ENCODE data around the gene TAMALIN. TPM values are rescaled to one million over a fixed set of nuclear protein-coding genes. Genes with fewer than 3 reads are reported as not detected.
A peak's percentile ranks its signal among the peaks of the same experiment; 100 is the strongest.

TAMALIN gene
- total RNA-seq, 1 experiment from 2014 or later = not detected

GRCh38 chr12:52010692-52011601 is 4.2 kb downstream of the TAMALIN start:
- DNase-seq (ENCODE audit: extremely low read depth, low read depth) = no peak

DNA sequence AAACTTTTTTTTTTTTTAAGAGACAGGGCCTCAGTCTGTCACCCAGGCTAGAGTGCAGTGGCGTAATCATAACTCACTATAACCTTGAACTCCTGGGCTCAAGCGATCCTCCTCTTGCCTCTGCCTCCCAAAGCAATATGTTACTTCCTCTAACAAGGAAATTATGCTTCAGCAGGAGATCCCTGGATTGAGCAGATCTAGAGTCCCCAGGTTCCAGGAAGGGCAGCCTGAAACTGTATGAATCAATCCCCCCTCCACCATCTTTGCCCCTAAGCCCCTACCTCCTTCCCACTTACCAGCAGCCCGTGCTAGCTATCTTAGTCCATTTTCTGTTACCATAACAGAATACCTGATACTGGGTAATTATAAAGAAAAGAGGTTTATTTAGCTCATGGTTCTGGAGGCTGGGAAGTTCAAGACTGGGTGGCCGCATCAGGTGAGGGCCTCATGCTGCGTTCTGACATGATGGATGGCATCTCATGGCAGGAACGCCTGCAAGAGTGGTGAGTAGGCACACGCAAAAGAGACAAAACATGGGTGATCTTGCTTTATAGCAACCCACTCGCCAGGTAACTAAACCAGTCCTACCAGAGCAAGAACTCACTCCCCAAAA is 5.0 kb downstream of the TAMALIN start:
- no peak for DNase-seq (ENCODE audit: extremely low read depth, low read depth)

- no peak for DNase-seq (ENCODE audit: extremely low read depth, low read depth)
Measured at GRCh38 chr12:52013626-52014310, 7.0 kb downstream of the TAMALIN start.

DNA sequence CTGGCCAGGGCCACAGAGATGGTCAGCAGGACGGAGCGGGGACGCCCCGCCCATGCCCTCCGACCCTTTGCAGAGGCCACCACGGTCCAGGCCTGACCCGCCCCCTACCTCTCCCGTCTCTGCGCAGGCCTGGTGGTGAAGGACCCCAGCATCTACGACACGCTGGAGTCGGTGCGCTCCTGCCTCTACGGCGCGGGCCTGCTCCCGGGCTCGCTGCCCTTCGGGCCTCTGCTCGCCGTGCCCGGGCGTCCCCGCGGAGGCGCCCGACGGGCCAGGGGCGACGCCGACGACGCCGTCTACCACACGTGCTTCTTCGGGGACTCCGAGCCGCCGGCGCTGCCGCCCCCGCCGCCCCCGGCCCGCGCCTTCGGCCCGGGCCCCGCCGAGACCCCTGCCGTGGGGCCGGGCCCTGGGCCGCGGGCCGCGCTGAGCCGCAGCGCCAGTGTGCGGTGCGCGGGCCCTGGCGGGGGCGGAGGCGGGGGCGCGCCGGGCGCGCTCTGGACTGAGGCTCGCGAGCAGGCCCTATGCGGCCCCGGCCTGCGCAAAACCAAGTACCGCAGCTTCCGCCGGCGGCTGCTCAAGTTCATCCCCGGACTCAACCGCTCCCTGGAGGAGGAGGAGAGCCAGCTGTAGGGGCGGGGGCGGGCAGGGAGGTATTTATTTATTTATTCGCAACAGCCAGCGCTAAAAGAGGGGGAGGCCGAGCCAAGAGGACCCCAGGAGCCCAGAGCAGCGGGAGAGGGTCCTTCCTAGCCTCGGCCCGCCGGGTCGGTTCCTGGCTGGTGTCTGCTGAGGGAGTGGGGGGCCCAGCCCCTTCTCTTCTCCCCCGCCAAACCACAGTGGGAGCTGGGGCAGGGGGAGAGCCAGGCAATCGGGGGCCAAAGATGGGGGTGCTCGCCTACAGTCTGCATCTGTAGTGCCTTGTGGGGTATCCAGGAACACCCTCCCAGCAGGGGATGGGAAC is 8.1 kb downstream of the TAMALIN start:
- DNase-seq (ENCODE audit: extremely low read depth, low read depth) = no peak

DNA sequence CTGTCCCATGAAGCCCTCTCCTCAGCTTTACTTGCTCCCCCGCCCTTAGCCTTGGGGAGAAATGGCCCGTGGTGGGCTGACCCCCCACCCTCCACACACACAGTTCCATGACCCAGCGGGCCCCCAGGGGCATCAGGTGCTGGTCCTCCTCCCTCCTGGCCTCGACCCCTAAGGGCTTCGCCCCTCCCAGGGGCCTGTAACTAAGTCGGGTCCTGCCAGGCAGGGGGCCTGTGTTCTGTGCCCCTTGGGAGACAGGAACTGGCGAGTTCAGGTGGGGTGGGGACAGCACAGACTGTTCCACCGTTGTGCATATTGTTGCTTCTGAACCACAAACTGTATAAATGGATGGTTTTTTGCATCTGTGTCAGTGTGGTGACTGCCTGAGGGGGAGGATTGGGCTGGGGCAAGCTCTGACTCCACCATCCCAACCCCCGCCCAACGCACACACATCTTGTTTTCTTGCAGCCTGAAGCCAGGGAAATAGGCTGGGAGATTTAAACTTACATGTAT is 8.8 kb downstream of the TAMALIN start:
- no peak for DNase-seq (ENCODE audit: extremely low read depth, low read depth)

GRCh38 chr12:52018433-52019112 is 11.8 kb downstream of the TAMALIN start:
- no peak for DNase-seq (ENCODE audit: extremely low read depth, low read depth)

GRCh38 chr12:52019113-52019770 is 12.5 kb downstream of the TAMALIN start:
- DNase-seq (ENCODE audit: extremely low read depth, low read depth) = no peak

- DNase-seq (ENCODE audit: extremely low read depth, low read depth) = peak; percentile 33
Measured at GRCh38 chr12:52020539-52021336, 14.0 kb downstream of the TAMALIN start.

GRCh38 chr12:52022841-52023181 is 16.1 kb downstream of the TAMALIN start:
- no peak for DNase-seq (ENCODE audit: extremely low read depth, low read depth)

- peak; percentile 66 for DNase-seq (ENCODE audit: extremely low read depth, low read depth)
Measured at GRCh38 chr12:52023182-52023975, 16.6 kb downstream of the TAMALIN start.

- no peak for DNase-seq (ENCODE audit: extremely low read depth, low read depth)
Measured at GRCh38 chr12:52023976-52024688, 17.4 kb downstream of the TAMALIN start.

- DNase-seq (ENCODE audit: extremely low read depth, low read depth) = no peak
Measured at GRCh38 chr12:52024845-52025230, 18.1 kb downstream of the TAMALIN start.

DNA sequence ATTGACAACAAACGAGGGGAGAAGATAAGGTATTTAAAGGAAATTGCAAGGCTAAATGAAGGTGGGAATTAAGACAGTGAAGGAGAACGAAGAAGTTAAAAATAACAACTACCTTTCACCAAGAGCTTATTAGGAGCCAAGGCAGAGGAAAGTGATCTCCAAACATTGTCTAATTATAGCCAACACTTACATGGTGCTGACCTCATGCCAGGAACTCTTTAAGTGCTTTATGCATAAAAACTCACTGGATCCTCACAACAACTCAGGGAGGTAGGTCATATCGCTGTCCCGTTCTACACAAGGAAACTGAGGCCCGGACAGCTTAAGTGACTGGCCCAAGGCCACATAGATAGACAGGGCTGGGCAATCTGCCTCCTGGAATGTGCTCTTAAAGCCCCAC is 19.5 kb downstream of the TAMALIN start:
- no peak for DNase-seq (ENCODE audit: extremely low read depth, low read depth)

DNA sequence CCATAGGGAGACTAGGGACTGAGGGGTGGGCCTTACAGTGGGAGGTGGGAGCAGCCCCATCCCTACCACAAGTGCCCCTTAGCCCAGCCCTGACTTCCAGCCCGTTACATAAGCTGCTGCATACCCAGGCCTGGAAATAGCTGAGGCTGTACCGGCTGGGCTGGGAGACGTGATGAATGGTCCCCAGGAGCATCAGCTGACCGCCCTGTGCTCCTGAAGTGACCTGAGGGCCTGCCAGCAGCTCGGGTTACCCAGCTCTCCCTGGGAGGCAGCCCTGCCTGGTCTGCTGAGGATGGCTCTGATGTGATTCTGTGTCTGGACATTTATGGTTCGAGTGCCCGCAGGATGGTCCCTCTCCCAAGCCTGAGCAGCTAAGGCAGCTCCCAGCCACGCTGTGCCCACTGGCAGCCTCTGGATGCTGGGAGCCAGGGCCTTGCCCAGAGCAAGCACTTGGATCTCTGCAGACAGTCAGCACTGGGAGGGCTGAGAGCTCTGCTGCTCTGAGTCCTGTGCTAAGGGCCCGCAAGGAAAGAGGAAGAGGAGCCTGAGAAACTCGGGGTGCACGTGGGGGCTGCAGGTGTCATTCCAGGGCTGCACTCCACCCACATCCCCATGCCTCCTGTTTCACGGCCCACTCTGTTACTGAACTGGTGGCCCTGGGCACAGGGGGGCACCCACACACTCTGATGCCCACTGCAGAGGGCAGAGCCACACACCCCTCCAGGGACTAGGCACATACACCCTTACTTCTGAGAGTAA is 20.5 kb downstream of the TAMALIN start:
- no peak for DNase-seq (ENCODE audit: extremely low read depth, low read depth)

GRCh38 chr12:52029685-52030084 is 22.9 kb downstream of the TAMALIN start:
- no peak for DNase-seq (ENCODE audit: extremely low read depth, low read depth)

DNA sequence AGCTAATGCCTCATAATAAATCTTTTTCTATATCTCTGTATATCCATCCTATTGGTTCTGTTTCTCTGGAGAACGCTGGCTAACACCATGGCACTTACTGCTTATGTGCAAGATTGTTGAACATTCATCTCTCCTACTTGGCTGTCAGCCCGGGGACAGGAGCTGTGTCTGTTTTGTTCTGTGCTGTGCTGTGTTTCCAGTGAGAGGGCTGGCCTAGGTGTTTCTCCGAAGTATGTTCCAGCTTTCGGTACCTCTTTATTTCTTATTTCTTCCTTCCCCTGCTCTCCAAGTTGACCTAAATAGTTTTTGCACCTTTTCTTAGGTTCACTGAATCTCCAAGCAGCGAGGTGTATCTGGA is 25.7 kb downstream of the TAMALIN start:
- no peak for DNase-seq (ENCODE audit: extremely low read depth, low read depth)
